PC-3 (cell line): Measurements from ENCODE around the gene AATF. TPM values are rescaled to one million over a fixed set of nuclear protein-coding genes. Genes with fewer than 3 reads are reported as not detected.

ENCODE experiments used
- ATAC-seq: fragments of 200-7000 bp; cut with Tn5 transposase; 2 replicates; pipeline ENCODE4 v1.9.1; 2020; ENCODE audit warnings: mild to moderate bottlenecking, moderate library complexity
- BruUV-seq: library from RNA; stranded (reverse); fragments of 400-500 nt; replicated peaks from 2 replicates; lab custom pipeline; 2021; lab: Mats Ljungman, UMichigan
- CTCF ChIA-PET: fragments of 300-600 bp; sonication (Branson Sonifier 250); formaldehyde crosslinking; loops from one replicate; lab custom pipeline; 2022; ENCODE audit warnings: antibody characterized with exemption; lab: Charles Lee
- POLR2A ChIA-PET: fragments of 300-600 bp; sonication (Branson Sonifier 250); formaldehyde crosslinking; loops from one replicate; lab custom pipeline; 2022; ENCODE audit warnings: antibody characterized with exemption; ENCODE audit not compliant: unreplicated experiment; lab: Charles Lee
- DNase-seq: peaks from one replicate; pipeline ENCODE4 v3.0.0-alpha.2; 2015
- H2AFZ ChIP-seq: fragments of 300-600 bp; sonication (generic); 2 replicates; pipeline ENCODE4 v1.6.0; 2016; ENCODE audit warnings: antibody characterized with exemption, low read length
- H3F3A ChIP-seq: fragments of 300-600 bp; sonication (generic); one replicate; pipeline ENCODE4 v1.6.0; 2017; ENCODE audit warnings: antibody characterized with exemption, low read length, control low read depth, mild to moderate bottlenecking; ENCODE audit not compliant: unreplicated experiment
- H3K27ac ChIP-seq: fragments of 300-600 bp; sonication (generic); 2 replicates; pipeline ENCODE4 v1.5.1; 2016; ENCODE audit warnings: mild to moderate bottlenecking, low read length
- H3K27me3 ChIP-seq: fragments of 300-600 bp; sonication (generic); 2 replicates; pipeline ENCODE4 v1.6.1; 2016; ENCODE audit warnings: low read length, mixed read lengths
- H3K36me3 ChIP-seq: fragments of 300-600 bp; sonication (generic); 2 replicates; pipeline ENCODE4 v1.6.1; 2016; ENCODE audit warnings: low read depth, mixed run types, low read length, mixed read lengths
- H3K4me1 ChIP-seq: fragments of 300-600 bp; sonication (generic); 2 replicates; pipeline ENCODE4 v1.5.1; 2016; ENCODE audit warnings: low read length; ENCODE audit not compliant: insufficient read depth
- H3K4me2 ChIP-seq: fragments of 300-600 bp; sonication (generic); 2 replicates; pipeline ENCODE4 v1.6.0; 2016; ENCODE audit warnings: low read length
- H3K4me3 ChIP-seq: fragments of 300-600 bp; sonication (generic); 2 replicates; pipeline ENCODE4 v1.5.1; 2016; ENCODE audit warnings: mild to moderate bottlenecking, low read length, mixed read lengths
- H3K79me2 ChIP-seq: fragments of 300-600 bp; sonication (generic); 2 replicates; pipeline ENCODE4 v1.6.1; 2017; ENCODE audit warnings: low read length, mixed read lengths
- H3K9ac ChIP-seq: fragments of 300-600 bp; sonication (generic); 2 replicates; pipeline ENCODE4 v1.6.0; 2016; ENCODE audit warnings: mild to moderate bottlenecking, low read length
- H3K9me2 ChIP-seq: fragments of 300-600 bp; sonication (generic); replicated peaks from 2 replicates; pipeline ENCODE4 v1.6.1; 2016; ENCODE audit warnings: mixed run types, low read length, mixed read lengths
- H3K9me3 ChIP-seq: fragments of 300-600 bp; sonication (generic); 2 replicates; pipeline ENCODE4 v1.6.1; 2016; ENCODE audit warnings: low read length, mixed read lengths
- H4K20me1 ChIP-seq: fragments of 300-600 bp; sonication (generic); 2 replicates; pipeline ENCODE4 v1.6.1; 2016; ENCODE audit warnings: low read length, mixed read lengths
- CTCF ChIP-seq: fragments of 300-600 bp; sonication (generic); conservative IDR thresholded peaks from 2 replicates; pipeline ENCODE4 v1.5.1; 2017; ENCODE audit warnings: antibody characterized with exemption, low read depth, mild to moderate bottlenecking, low read length
- EZH2 ChIP-seq: fragments of 300-600 bp; sonication (generic); IDR thresholded peaks from one replicate; pipeline ENCODE4 v1.6.1; 2017; ENCODE audit warnings: antibody characterized with exemption, mild to moderate bottlenecking, low read length; ENCODE audit not compliant: unreplicated experiment
- EZH2phosphoT487 ChIP-seq: fragments of 300-600 bp; sonication (generic); IDR thresholded peaks from 2 replicates; pipeline ENCODE4 v1.6.1; 2018; ENCODE audit warnings: mild to moderate bottlenecking, antibody characterized with exemption, low read length, borderline replicate concordance
- intact Hi-C: fragments of 100-400 bp; cut with micrococcal nuclease; formaldehyde crosslinking; loops from 2 replicates; pipeline ENCODE4 v1.9.0; 2023
- total RNA-seq: library from RNA; depleted of rRNA; stranded (reverse); fragments of >200 nt; gene quantifications from 2 replicates; pipeline ENCODE4 v1.2.3, GENCODE V29; 2014

AATF gene
- total RNA-seq, 1 experiment from 2014 or later, result 25.5 TPM

- H3K9me2 ChIP-seq, result no peaks in the 10 kb centered on the region
- intact Hi-C loops, result no loop called here
- POLR2A ChIA-PET, result no interaction called here
- peaks cover 4% of the 10 kb centered on the region; the same call in 1 of the 2 replicates for H4K20me1 ChIP-seq
- H3K4me2 ChIP-seq, result no peak overlapping the region
- CTCF ChIA-PET, result no interaction called here
- peaks cover 21% of the 10 kb centered on the region for H3K36me3 ChIP-seq
- no peaks in the 10 kb centered on the region for H3K9me3 ChIP-seq
- no peaks in the 10 kb centered on the region for H3F3A ChIP-seq
- ATAC-seq (no peak), DNase-seq (no peak)
- BruUV-seq, result no TSS peak
- no peaks in the 10 kb centered on the region; the same call in 1 of the 2 replicates for H3K4me1 ChIP-seq
- TF ChIP-seq EZH2 (no peak), EZH2phosphoT487 (no peak)
- no peaks in the 10 kb centered on the region for H3K79me2 ChIP-seq
- H3K9ac ChIP-seq, result no peak overlapping the region
- no peak overlapping the region for H2AFZ ChIP-seq
- no peak overlapping the region for H3K4me3 ChIP-seq
- no peaks in the 10 kb centered on the region for H3K27me3 ChIP-seq
- no peak overlapping the region for H3K27ac ChIP-seq
These were observed 151.5 kb downstream of the AATF start for GRCh38 chr17:37100231-37100630.

GRCh38 chr17:37101306-37101705, 152.6 kb downstream of the AATF start:
- DNase-seq, result no peak
- no peaks in the 10 kb centered on the region; the same call in 1 of the 2 replicates for H3K4me1 ChIP-seq
- H3K4me3 ChIP-seq, result no peak overlapping the region
- no peak for ATAC-seq
- H3K9ac ChIP-seq, result no peak overlapping the region
- CTCF ChIA-PET, result no interaction called here
- H2AFZ ChIP-seq, result no peak overlapping the region
- peaks cover 4% of the 10 kb centered on the region; the same call in 1 of the 2 replicates for H4K20me1 ChIP-seq
- no peaks in the 10 kb centered on the region for H3K9me2 ChIP-seq
- no peaks in the 10 kb centered on the region for H3F3A ChIP-seq
- intact Hi-C loops, result no loop called here
- H3K9me3 ChIP-seq, result no peaks in the 10 kb centered on the region
- no TSS peak for BruUV-seq
- H3K79me2 ChIP-seq, result no peaks in the 10 kb centered on the region
- H3K27ac ChIP-seq, result no peak overlapping the region
- peaks cover 18% of the 10 kb centered on the region for H3K36me3 ChIP-seq
- TF ChIP-seq EZH2 (no peak), CTCF (no peak), EZH2phosphoT487 (no peak)
- H3K4me2 ChIP-seq, result no peak overlapping the region
- POLR2A ChIA-PET, result no interaction called here
- H3K27me3 ChIP-seq, result no peaks in the 10 kb centered on the region

- peaks cover 4% of the 10 kb centered on the region; the same call in 1 of the 2 replicates for H3K36me3 ChIP-seq
- H3K4me1 ChIP-seq, result no peaks in the 10 kb centered on the region; the same call in 1 of the 2 replicates
- H3K79me2 ChIP-seq, result no peaks in the 10 kb centered on the region
- intact Hi-C loops, result no loop called here
- peaks cover 4% of the 10 kb centered on the region; the same call in 1 of the 2 replicates for H4K20me1 ChIP-seq
- no peaks in the 10 kb centered on the region for H3K9me3 ChIP-seq
- no TSS peak for BruUV-seq
- ATAC-seq (no peak), DNase-seq (no peak)
- ChIA-PET POLR2A (no interaction called here), CTCF (no interaction called here)
- H3F3A ChIP-seq, result no peaks in the 10 kb centered on the region
- no peaks in the 10 kb centered on the region for H3K27me3 ChIP-seq
- H3K4me3 ChIP-seq, result no peak overlapping the region
- H3K4me2 ChIP-seq, result no peak overlapping the region
- no peak overlapping the region for H3K27ac ChIP-seq
- H3K9me2 ChIP-seq, result no peaks in the 10 kb centered on the region
- no peak overlapping the region for H3K9ac ChIP-seq
- TF ChIP-seq EZH2 (no peak), EZH2phosphoT487 (no peak)
- H2AFZ ChIP-seq, result no peak overlapping the region
These were observed 154.5 kb downstream of the AATF start for GRCh38 chr17:37103231-37103630.
